ENCODE results near the gene FIG4. TPM values are rescaled to one million over a fixed set of nuclear protein-coding genes. Genes with fewer than 3 reads are reported as not detected.

FIG4 gene
- total RNA-seq, 1 donor from 2014 or later: 21.8 TPM

DNA sequence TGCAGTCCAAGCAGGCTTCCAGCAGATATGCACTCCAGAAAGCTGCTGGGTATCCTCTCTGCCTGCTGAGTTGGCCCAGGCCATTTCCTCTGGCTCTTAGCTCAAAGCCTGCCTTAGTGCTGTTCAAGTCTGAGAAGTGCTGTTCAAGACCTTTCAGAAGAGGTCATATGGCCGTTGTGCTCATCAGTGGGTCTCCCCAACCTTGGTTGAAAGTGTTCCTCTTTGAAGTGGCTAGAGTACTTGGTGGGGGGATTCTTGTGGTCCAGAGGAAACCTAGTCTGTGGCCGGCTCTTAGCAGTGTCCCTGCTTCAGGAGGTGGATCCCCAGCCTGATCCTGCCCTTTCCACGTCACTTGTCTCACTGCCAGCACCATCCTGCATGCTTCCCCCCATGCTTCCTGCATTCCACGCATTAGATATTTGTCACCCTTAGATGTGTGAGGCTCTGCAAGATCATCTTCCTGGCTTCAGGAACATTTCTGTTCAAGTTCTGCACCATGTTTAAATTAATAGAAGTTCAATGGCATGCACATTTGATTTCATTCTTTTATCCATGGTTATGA is 105.0 kb downstream of the FIG4 start:
- H3K27me3 Mint-ChIP-seq: no peaks in the 10 kb centered on the region
- CTCF ChIA-PET: no interaction called here
- ATAC-seq (ENCODE audit: low read depth): no peak
- peaks cover 80% of the 10 kb centered on the region for H3K36me3 Mint-ChIP-seq (ENCODE audit: low read depth)
- intact Hi-C loops (cut with micrococcal nuclease): no loop called here
- no peak overlapping the region for H3K4me3 Mint-ChIP-seq
- H3K4me1 Mint-ChIP-seq: peaks cover 11% of the 10 kb centered on the region
- no peak overlapping the region for H3K27ac Mint-ChIP-seq
- POLR2A ChIA-PET: no interaction called here
- H3K9me3 Mint-ChIP-seq: no peaks in the 10 kb centered on the region
- TF ChIP-seq, protein P1, sequence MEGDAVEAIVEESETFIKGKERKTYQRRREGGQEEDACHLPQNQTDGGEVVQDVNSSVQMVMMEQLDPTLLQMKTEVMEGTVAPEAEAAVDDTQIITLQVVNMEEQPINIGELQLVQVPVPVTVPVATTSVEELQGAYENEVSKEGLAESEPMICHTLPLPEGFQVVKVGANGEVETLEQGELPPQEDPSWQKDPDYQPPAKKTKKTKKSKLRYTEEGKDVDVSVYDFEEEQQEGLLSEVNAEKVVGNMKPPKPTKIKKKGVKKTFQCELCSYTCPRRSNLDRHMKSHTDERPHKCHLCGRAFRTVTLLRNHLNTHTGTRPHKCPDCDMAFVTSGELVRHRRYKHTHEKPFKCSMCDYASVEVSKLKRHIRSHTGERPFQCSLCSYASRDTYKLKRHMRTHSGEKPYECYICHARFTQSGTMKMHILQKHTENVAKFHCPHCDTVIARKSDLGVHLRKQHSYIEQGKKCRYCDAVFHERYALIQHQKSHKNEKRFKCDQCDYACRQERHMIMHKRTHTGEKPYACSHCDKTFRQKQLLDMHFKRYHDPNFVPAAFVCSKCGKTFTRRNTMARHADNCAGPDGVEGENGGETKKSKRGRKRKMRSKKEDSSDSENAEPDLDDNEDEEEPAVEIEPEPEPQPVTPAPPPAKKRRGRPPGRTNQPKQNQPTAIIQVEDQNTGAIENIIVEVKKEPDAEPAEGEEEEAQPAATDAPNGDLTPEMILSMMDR (IDR thresholded peaks at IDR 0.05): no peak
- DNase-seq: no peak

DNA sequence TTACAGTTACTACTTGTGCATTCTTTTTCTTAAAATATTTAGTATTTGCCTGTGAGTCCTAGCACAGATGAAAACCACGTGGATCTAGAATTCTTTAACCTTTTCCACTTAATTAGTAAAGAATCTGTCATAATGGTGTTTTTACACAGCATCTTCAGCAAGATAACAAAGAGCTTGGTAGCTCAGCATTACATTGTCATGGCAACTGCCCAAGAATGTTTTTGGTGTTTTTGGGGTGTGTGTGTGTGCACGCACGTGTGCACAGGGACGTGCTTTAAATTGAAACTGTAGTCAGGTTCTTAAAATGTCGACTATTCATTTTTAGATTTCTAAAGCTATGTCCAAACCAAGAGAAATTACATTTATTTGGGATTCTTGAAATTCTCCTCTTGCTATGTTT is 108.0 kb downstream of the FIG4 start:
- Mint-ChIP-seq H3K36me3 (ENCODE audit: low read depth) (peaks cover 75% of the 10 kb centered on the region), H3K27me3 (no peaks in the 10 kb centered on the region), H3K4me1 (peaks cover 8% of the 10 kb centered on the region), H3K9me3 (no peaks in the 10 kb centered on the region), H3K4me3 (no peak overlapping the region), H3K27ac (no peak overlapping the region)
- DNase-seq: no peak
- ChIA-PET CTCF (no interaction called here), POLR2A (no interaction called here)
- TF ChIP-seq, protein P1 (IDR thresholded peaks at IDR 0.05): no peak
- intact Hi-C loops (cut with micrococcal nuclease): no loop called here
- no peak for ATAC-seq (ENCODE audit: low read depth)

DNA sequence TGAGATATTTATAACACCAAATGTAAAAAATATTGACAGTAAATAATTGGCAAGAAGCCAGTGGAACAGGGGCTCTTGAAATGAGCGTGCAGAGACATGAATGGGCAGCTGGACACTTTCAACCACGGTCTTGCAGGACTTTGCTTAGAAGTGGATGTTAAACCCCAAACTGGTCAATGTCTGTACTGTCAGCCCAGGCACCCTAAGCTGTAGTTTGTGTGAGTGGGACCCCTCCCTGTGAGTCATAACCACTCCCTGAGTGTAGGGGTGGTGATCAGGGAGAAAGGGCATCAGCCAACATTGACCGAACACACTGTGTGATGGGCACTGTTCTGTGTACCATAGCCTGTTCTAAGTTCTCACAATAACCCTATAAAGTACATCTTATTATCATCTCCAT is 108.6 kb downstream of the FIG4 start:
- no peak for DNase-seq
- Mint-ChIP-seq H3K27ac (no peak overlapping the region), H3K4me1 (peaks cover 2% of the 10 kb centered on the region), H3K4me3 (no peak overlapping the region), H3K27me3 (no peaks in the 10 kb centered on the region), H3K9me3 (no peaks in the 10 kb centered on the region), H3K36me3 (ENCODE audit: low read depth) (peaks cover 70% of the 10 kb centered on the region)
- intact Hi-C loops (cut with micrococcal nuclease): no loop called here
- no peak for ATAC-seq (ENCODE audit: low read depth)
- ChIA-PET POLR2A (no interaction called here), CTCF (interaction anchor here (1.0 kb wide), 1 partner anchor 240 kb away, joined by 3 read pairs; no protein-coding TSS in a partner anchor)
- TF ChIP-seq, protein P1 (IDR thresholded peaks at IDR 0.05): no peak

DNA sequence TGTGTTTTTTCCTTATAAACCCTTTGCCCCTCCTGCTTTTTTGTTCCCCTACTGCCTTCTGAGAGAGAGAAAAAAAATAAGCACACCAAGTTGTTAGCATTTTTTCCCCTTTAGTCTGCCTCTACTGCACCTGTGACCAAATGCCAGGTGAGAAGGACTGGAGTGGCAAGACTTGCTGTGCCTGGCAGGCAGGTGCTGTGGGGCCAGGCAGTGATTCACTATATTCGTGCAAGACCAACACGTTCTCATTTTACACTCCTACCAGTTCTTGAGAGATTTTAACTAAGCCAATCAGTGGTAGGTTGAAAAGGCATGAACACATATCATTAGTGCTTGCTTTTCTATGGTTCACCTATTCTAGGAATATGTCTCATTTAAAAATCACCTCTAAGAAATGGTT is 109.7 kb downstream of the FIG4 start:
- Mint-ChIP-seq H3K27me3 (no peaks in the 10 kb centered on the region), H3K9me3 (no peaks in the 10 kb centered on the region), H3K4me3 (no peak overlapping the region), H3K4me1 (no peaks in the 10 kb centered on the region), H3K27ac (no peak overlapping the region), H3K36me3 (ENCODE audit: low read depth) (peaks cover 68% of the 10 kb centered on the region)
- intact Hi-C loops (cut with micrococcal nuclease): no loop called here
- ChIA-PET POLR2A (no interaction called here), CTCF (no interaction called here)
- ATAC-seq (ENCODE audit: low read depth) (no peak), DNase-seq (no peak)
- TF ChIP-seq, protein P1 (IDR thresholded peaks at IDR 0.05): no peak

DNA sequence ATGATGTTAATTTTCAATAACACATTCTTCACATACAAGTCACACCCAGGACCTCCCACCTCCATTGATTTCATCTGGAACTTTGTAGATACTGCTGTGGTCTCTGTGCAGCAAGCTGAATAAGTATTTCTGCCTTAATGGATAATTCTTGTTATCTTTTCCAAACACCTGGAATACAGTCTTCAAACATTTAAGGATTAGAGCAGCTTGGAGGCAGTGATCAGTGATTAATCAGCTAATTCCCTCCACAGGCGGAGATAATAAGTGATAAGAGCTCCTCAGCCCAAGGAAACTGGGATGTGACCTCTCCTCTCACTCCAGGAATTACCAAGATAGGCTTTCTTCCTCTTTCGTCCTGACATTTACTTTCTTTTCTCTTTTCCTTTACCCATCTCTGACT is 110.7 kb downstream of the FIG4 start:
- TF ChIP-seq, protein P1 (IDR thresholded peaks at IDR 0.05): no peak
- intact Hi-C loops (cut with micrococcal nuclease): no loop called here

More for the DNA sequence above, 110.7 kb downstream of the FIG4 start:
- DNase-seq: no peak
- peaks cover 3% of the 10 kb centered on the region for H3K4me1 Mint-ChIP-seq
- ATAC-seq (ENCODE audit: low read depth): no peak
- no peak overlapping the region for H3K4me3 Mint-ChIP-seq
- CTCF ChIA-PET: no interaction called here
- peaks cover 2% of the 10 kb centered on the region for H3K9me3 Mint-ChIP-seq
- POLR2A ChIA-PET: no interaction called here
- H3K27me3 Mint-ChIP-seq: no peaks in the 10 kb centered on the region
- H3K36me3 Mint-ChIP-seq (ENCODE audit: low read depth): peaks cover 64% of the 10 kb centered on the region
- H3K27ac Mint-ChIP-seq: no peak overlapping the region
